Measurements from ENCODE around the gene OR11H6.
"Not testable (repeated sequence)": the region's sequence is repeated elsewhere in the genome, so short reads cannot be mapped to it uniquely, and the experiment has no call there.

The OR11H6 gene, protein sequence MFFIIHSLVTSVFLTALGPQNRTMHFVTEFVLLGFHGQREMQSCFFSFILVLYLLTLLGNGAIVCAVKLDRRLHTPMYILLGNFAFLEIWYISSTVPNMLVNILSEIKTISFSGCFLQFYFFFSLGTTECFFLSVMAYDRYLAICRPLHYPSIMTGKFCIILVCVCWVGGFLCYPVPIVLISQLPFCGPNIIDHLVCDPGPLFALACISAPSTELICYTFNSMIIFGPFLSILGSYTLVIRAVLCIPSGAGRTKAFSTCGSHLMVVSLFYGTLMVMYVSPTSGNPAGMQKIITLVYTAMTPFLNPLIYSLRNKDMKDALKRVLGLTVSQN
- total RNA-seq = 0 reads per million in 3 experiments

DNA sequence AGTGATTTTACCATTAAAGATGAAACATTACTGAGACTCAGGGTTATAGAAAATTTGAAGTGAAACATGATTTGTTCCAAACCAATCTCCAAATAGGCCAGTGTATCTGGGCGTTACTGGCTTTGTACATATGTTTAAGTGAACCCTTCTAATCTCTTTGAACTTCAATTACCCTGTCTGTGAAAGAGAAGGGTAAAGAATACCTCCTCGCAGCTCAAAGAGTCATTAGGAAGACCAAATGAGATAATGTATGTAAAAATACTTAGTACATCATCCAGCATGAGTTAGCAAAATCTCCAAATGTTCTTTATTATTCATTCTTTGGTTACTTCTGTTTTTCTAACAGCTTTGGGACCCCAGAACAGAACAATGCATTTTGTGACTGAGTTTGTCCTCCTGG lies at the start of gene OR11H6:
Gene OR11H6 (plus strand): TSS at position 301 of the 400 bp plus-strand sequence. CDS start 0 bp downstream, at position 301.
- no peak for DNase-seq

DNA sequence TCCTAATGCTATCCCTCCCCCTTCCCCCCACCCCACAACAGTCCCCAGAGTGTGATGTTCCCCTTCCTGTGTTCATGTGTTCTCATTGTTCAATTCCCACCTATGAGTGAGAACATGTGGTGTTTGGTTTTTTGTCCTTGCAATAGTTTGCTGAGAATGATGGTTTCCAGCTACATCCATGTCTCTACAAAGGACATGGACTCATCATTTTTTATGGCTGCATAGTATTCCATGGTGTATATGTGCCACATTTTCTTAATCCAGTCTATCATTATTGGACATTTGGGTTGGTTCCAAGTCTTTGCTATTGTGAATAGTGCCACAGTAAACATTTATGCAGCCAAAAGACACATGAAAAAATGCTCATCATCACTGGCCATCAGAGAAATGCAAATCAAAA lies 49.3 kb upstream of the OR11H6 start:
- not testable (repeated sequence) for DNase-seq

DNA sequence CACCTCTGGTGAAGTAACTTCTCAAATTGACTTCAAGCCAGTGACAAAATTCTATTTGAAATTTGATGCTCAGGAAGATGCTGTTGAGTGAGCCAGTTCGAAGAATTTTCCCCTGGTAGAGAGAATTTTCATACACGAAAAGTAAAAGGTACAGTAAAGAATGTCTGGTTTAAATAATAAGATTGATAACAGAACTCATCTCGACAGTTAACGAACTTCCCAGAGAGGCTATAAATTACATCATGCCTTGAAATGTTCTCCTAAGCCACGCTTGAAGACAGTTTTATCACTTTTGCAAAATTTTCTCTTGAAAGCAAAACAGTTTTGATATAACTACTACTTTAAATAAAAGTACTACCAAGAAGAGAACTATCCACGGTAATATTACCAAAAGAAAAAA lies 47.2 kb upstream of the OR11H6 start:
- DNase-seq = no peak

DNA sequence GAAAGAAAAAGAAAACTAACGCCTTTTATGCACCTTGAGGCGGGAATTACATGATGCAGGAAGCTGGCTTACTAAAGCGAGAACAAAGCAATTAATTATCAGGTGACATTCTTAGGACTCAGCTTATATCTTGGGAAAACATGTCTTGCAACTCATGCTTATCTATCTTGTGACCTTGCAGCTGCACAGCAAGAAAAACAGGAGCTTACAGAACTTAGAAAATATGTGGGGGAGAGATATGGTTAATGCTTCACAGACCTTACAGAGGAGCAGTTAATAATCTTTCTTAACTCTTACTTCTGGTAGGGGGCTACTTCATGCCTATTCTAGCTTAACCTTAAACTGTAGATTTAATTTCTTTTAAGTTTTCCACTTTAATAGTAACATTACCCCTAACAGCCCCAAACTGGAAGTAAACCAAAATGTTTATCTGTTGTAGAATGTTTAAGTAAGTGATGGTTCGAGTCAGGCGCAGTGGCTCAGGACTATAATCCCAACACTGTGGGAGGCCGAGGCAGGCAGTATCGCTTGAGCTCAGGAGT lies 46.0 kb upstream of the OR11H6 start:
- DNase-seq = no peak

DNA sequence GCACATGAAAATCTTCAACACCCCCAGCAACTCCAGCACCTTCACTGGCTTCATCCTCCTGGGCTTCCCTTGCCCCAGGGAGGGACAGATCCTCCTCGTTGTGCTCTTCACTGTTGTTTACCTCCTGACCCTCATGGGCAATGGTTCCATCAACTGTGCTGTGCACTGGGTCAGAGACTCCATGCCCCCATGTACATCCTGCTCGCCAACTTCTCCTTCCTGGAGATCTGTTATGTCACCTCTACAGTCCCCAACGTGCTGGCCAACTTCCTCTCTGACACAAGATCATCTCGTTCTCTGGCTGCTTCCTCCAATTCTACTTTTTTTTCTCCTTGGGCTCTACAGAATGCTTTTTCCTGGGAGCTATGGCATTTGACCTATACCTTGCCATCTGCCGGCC lies 44.3 kb upstream of the OR11H6 start:
- no peak for DNase-seq

DNA sequence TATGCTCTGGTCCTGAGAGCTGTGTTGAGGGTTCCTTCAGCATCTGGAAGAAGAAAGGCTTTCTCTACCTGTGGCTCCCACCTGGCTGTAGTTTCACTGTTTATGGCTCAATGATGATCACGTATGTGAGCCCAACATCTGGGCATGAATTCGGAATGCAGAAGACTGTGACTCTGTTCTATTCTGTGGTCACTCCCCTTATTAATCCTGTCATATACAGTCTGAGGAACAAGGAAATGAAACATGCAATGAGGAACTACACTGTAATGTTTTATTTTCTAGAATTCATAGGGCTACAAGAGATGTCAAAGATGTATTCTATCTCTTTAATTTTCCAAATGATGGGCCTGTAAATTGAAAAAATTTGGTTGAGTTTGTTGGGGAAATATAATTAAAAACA lies 43.6 kb upstream of the OR11H6 start:
- DNase-seq = no peak

DNA sequence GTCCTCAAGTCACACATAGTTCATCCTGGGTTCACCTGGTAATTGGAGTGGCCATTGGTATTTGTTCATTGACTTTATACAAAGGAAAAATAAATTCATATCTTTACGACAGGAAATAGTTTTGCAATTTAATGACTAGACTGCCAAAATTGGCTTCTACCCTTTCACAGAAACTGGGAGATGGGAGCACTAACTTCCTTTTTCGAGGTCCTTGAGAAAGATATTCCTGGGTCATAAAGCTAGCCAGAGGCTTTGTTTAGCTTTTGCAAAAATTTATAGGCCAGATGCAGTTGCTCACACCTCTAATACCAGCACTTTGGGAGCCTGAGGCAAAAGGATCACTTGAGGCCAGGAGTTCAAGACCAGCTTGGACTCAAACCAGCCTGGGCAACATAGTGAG lies 43.0 kb upstream of the OR11H6 start:
- DNase-seq = no peak

DNA sequence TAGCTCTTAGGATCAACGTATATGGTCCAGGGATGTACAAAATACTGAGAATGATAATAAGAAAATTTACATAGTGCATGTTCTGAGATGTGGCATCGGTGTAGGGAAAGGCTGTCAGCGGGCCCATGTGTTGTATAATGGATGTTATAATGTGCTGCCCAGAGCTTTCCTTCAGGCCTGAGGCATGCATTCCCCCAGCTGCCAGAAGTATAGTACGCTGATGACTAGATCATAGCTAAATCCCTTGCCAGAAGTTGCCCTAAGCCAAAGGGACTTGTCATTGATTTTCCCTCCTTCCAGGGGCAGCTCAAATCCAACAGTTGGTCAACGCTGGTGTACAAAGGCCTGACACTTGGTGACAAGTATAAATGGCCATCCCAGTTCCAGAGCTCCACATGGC lies 39.3 kb upstream of the OR11H6 start:
- DNase-seq = no peak

DNA sequence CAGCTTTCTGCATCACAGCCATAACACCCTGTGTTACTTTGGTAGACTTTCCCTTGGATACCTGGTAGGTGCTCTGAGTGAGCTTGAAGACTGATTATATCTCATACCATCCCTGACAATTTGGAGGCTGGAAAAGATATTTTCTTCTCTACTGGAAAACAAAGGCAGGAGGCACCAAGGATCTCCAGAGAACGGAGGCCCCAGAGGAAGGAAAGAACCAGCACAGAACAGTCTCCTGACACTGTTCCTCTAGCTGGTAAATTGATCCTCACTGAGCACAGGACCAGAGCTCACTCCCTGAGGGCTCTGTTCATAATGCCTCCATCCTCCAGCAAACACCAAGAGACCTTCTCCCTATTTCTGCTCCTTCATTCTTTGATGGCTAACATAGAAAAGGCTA lies 32.9 kb upstream of the OR11H6 start, which contains the start of gene OR11G2:
Gene OR11G2 (plus strand): TSS at position 301 of the 400 bp plus-strand sequence. CDS start 6,542 bp downstream, outside the sequence.
- no peak for DNase-seq

DNA sequence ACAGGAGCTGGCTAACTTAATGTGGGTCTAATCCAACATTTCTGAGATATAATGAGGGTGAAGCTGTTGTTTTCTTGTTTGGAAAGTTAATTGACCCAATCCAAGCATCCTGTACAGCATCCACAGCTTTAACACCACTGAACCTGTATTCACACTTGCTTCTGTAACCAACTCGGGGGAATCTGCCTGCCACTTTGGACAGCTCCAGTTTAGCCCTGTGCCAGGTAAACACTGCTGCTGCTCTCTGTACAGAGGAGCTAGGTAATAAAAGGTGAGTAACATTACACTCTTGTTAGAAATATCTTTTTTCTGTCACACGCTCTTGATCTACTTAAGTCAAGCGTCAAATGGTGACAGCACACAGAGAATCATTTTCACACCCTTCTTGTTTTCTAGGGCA lies 32.1 kb upstream of the OR11H6 start:
- DNase-seq = no peak

DNA sequence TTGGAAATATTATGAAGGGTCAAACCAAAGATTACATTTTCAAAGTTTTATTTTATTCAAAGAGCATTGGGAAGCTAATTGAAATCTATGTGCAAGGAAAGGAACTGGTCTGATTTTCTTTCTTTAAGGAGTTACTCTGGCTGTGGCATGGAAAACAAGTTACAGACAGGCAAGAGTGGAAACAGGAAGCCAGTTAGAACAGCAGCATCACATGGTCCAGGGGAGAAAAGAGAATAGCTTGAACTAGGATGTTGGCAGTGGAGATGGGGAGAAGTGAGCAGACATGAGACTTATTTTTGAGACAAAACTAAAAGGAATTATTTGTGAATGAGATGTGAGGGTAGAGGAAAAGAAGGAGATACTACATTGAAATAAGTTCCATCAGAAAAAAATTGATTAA lies 29.4 kb upstream of the OR11H6 start:
- no peak for DNase-seq

DNA sequence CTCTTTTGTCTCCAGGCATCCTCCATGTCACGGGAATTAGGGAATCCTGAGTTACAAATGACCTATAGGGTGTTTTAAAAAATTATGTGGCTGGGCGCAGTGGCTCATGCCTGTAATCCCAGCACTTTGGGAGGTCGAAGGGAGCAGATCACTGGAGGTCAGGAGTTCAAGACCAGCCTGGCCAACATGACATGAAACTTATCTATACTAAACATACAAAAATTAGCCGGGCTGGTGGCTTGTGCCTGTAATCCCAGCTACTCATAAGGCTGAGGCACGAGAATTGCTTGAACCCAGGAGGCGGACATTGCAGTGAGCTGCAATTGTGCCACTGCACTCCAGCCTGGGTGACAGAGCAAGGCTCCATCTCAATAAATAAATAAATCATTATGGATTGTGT lies 28.3 kb upstream of the OR11H6 start:
- DNase-seq = not testable (repeated sequence)

DNA sequence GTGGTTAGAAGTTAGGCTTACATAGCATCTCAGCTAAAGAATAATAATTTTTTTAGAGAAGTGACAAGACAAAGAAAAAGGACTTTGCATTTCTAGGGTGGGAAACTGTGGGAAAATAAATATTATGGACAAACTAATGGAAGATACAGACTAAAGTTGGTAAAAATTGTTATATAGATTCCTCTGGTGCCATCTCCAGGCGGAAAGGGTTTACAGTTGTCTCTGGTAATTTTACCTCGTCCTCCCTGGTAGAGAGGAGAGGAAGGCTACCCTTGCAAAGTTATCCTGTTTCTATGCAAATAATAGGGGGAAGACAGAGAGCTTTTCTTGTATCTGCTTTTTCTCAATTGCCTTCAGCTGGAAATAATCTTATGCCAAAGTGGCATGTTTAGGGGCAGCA lies 27.6 kb upstream of the OR11H6 start:
- DNase-seq = no peak

DNA sequence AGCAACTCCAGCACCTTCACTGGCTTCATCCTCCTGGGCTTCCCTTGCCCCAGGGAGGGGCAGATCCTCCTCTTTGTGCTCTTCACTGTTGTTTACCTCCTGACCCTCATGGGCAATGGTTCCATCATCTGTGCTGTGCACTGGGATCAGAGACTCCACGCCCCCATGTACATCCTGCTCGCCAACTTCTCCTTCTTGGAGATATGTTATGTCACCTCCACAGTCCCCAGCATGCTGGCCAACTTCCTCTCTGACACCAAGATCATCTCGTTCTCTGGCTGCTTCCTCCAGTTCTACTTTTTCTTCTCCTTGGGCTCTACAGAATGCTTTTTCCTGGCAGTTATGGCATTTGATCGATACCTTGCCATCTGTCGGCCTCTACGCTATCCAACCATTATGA lies 26.1 kb upstream of the OR11H6 start:
- no peak for DNase-seq

DNA sequence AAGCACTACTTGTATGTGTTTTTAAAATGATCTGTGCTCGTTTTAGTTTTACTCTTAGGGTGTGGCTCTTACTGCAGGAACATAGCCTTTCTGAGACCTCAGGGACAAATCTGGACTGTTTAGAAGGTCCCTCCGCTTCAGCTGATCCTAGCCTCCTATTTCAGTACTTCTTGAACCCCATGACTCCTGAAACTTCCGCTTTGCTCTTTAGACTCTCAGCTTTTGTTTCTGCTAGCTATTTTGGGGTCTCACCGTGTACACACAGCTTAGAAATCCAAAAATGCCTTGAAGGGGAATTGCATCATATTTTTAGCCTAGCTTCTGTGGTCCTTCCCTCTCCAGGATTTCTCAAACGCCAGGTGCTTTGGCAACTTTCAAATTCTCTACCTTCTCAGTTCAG lies 24.5 kb upstream of the OR11H6 start:
- no peak for DNase-seq

DNA sequence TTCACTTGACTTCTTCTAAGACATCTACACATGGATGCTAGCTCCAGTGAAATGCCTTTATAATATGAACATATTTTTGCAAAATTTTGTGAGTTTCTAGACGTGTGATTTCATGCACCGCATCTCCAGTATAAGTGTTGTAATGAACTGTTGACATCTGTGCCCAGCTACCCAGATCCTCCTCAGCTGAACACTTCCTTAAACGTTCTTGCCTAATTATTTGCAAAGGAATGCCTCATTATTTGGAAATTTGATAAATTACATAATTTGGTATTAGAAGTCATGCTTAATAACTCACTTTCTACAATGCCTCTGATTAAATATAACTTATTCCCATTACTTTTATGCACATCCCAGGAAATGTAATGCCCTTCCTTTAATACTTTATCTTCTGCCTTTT lies 18.8 kb upstream of the OR11H6 start:
- no peak for DNase-seq

DNA sequence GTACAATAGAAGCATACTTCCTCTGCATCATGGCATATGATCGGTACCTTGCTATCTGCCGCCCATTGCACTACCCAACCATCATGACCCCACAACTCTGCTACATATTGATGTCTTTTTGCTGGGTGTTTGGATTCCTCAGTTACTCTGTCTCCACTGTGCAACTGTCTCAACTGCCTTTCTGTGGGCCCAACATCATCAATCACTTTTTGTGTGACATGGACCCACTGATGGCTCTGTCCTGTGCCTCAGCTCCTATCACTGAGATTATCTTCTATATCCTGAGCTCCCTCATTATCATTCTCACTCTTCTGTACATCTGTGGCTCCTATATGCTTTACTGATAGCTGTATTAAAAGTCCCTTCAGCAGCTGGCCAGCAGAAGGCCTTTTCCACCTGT lies 13.9 kb upstream of the OR11H6 start:
- no peak for DNase-seq

DNA sequence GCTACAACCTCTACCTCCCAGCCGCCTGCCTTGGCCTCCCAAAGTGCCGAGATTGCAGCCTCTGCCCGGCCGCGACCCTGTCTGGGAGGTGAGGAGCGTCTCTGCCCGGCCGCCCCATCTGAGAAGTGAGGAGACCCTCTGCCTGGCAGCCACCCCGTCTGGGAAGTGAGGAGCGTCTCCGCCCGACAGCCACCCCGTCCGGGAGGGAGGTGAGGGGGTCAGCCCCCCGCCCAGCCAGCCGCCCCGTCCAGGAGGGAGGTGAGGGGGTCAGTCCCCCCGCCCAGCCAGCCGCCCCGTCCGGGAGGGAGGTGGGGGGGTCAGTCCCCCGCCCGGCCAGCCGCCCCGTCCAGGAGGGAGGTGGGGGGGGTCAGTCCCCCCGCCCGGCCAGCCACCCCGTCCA lies 11.1 kb upstream of the OR11H6 start:
- not testable (repeated sequence) for DNase-seq

DNA sequence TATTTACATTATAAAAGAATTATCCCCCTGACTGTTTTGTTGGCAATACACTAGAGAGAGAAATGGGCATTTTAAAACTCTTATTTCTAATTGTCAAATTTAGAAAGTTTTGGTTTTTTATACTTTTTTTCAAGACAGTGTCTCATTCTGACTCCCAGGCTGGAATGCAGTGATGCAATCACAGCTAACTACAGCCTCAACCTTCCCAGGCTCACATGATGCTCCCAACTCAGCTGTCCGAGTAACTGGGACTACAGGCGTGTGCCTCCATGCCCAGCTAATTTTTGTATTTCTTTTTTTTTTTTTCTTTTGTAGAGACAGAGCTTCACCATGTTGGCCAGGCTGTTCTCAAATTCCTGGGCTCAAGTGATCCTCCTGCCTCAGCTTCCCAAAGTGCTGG lies 8.3 kb upstream of the OR11H6 start:
- no peak for DNase-seq

DNA sequence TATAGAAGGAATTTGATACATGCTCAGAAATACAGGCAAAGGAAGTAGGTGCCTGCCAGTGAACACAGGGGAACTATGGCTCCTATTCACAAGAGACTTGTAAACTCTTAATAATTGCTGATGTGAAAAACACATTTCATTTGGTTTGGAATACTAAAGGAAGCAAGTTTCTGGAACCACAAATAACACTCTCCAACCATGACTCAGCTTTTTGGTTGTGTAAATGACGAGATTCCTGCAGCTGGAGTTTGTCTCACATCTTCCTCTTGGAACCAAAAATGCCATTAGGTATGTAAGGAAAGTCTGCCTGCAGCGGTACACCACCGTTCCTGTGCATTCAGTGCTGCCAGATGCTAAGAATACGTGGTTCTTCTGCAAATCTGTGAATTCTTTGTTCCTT lies 4.5 kb upstream of the OR11H6 start:
- no peak for DNase-seq

DNA sequence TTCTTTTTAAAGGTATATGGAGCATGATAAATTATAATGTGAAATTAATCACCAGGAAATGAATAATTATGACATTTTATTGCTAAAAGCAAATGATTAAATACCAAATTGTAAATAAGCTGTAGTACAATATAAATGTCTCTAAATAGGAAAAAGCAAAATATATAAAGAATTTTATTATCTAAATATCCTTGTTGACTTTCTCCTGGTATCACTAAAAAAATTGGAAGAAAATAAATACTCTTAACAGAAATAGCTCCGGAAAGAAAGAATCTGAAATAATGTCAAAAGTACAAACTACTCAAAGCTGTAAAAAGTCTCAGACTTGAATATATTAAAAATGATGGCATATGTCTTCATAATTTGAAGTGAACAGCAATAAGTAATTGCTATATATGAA lies 5.2 kb downstream of the OR11H6 start, which contains the start of gene OR11H7:
Gene OR11H7 (plus strand): TSS at position 301 of the 400 bp plus-strand sequence.
- DNase-seq = no peak

DNA sequence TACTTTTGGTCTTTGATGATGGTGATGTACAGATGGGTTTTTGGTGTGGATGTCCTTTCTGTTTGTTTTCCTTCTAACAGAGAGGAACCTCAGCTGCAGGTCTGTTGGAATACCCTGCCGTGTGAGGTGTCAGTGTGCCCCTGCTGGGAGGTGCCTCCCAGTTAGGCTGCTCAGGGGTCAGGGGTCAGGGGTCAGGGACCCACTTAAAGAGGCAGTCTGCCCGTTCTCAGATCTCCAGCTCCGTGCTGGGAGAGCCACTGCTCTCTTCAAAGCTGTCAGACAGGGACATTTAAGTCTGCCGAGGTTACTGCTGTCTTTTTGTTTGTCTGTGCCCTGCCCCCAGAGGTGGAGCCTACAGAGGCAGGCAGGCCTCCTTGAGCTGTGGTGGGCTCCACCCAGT lies 11.9 kb downstream of the OR11H6 start:
- DNase-seq = not testable (repeated sequence)

DNA sequence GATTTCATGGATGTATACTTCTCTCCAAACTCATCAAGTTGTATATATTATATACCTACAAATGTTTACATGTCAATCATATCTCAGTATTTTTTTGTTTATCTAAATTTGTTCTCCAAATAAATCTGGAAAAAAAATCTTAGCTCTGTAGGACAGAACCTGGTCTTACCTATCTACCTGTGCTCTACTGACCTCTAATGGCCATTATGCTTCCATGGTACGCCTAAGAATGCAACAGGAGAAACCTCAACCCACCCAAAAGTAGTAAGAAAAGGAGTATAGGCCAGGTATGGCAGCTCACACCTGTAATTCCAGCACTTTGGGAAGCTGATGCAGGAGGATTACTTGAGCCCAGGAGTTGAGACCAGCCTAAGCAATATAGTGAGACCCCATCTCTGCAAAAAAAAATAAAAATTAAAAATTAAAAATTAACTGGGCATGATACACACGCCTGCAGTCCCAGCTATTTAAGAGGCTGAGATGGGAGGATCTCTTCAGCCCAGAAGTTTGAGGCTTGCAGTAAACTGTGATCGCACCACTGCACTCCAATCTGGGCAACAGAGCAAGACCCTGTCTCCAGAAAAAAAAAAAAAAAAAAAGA lies 24.2 kb downstream of the OR11H6 start:
- no peak for DNase-seq

DNA sequence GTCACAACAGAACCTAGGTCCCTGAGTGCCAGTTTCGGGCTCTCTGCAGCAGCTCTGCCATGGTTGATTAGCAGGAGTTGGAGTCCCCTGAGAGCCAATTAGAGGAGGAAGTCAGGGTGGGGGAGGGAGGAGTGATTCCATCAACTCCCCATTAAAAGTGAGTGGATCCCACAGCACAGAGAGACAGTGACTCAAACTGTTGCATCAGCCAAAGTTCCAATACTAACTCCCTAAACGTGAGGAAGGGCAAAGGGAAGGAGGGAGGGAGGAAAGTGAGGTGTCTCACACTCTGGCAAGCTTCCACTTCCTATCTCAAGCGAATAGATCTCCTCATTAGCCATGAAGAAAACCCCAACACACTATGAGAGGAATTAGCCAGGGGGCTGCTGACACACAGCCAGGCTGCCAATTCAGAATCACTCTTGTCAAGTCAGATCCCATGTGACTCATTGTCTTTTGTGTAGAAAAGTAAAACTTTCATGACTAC lies 39.2 kb downstream of the OR11H6 start:
- no peak for DNase-seq

Measured in central memory CD4-positive, alpha-beta T cell (primary cell).